ENCODE measurements around the gene LRRC36. TPM values are rescaled to one million over a fixed set of nuclear protein-coding genes. Genes with fewer than 3 reads are reported as not detected.

Gene LRRC36
- total and polyA plus RNA-seq, 2 donors (not counting 3 experiments of a cell fraction or from before 2014, with no cell fraction given) = 0.30 to 2.0 TPM

DNA sequence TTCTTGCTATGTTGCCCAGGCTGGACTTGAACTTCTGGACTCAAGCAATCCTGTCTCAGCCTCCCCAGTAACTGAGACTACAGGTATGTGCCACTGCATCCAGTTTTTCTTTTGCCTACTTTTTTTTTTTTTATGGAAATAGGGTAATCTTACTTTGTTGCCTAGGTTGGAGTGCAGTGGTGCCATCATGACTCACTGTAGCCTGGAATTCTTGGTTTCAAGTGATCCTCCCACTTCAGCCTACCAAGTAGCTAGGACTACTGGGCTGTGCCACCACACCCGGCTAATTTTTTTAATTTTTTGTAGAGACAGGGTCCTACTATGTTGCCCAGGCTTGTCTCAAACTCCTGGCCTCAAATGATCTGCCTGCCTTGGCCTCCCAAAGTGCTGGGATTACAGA lies 10.0 kb downstream of the LRRC36 start:
- no TSS peak for BruUV-seq (replicated peaks)
- H3K9ac ChIP-seq (replicated peaks; ENCODE audit: extremely low read depth, insufficient read depth, low read length) = no peak overlapping the region
- H2AFZ ChIP-seq (ENCODE audit: low read depth, low read length) = no peak overlapping the region
- intact Hi-C loops (cut with micrococcal nuclease) (no loop called here), dilution Hi-C loops (cut with MboI; ENCODE audit: extremely low pct_ligation_motif_present, low sequenced_read_pairs) (no loop called here)
- H3K4me2 ChIP-seq (ENCODE audit: insufficient read depth, low read length) = no peak overlapping the region
- H3K4me1 ChIP-seq (ENCODE audit: control insufficient read depth, extremely low read depth, insufficient read depth, low read length) = no peaks in the 10 kb centered on the region
- TF ChIP-seq, protein P1, sequence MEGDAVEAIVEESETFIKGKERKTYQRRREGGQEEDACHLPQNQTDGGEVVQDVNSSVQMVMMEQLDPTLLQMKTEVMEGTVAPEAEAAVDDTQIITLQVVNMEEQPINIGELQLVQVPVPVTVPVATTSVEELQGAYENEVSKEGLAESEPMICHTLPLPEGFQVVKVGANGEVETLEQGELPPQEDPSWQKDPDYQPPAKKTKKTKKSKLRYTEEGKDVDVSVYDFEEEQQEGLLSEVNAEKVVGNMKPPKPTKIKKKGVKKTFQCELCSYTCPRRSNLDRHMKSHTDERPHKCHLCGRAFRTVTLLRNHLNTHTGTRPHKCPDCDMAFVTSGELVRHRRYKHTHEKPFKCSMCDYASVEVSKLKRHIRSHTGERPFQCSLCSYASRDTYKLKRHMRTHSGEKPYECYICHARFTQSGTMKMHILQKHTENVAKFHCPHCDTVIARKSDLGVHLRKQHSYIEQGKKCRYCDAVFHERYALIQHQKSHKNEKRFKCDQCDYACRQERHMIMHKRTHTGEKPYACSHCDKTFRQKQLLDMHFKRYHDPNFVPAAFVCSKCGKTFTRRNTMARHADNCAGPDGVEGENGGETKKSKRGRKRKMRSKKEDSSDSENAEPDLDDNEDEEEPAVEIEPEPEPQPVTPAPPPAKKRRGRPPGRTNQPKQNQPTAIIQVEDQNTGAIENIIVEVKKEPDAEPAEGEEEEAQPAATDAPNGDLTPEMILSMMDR (IDR thresholded peaks at IDR 0.05; ENCODE audit: extremely low read depth in 1 of 2, insufficient read depth in 1 of 2, low read depth in 1 of 2, low read length in 2 of 2) = no peak
- no peak for TF ChIP-seq FOS (IDR thresholded peaks at IDR 0.05; ENCODE audit: borderline replicate concordance, insufficient read depth, low read length)
- no peak for TF ChIP-seq EZH2 (IDR thresholded peaks at IDR 0.05; ENCODE audit: borderline replicate concordance, low read depth, low read length, severe bottlenecking)
- TF ChIP-seq MYC (IDR thresholded peaks at IDR 0.05; ENCODE audit: low read depth, low read length) = no peak
- no peak for TF ChIP-seq JUN (IDR thresholded peaks at IDR 0.05; ENCODE audit: borderline replicate concordance, insufficient read depth, insufficient read length, low read depth)
- no peak for TF ChIP-seq GATA2 (IDR thresholded peaks at IDR 0.05; ENCODE audit: insufficient read depth, insufficient read length, low read depth, low read length)
- no peak for TF ChIP-seq POLR2AphosphoS5 (IDR thresholded peaks at IDR 0.05; ENCODE audit: insufficient read depth, low read depth, low read length)
- TF ChIP-seq POLR2A (IDR thresholded peaks at IDR 0.05; ENCODE audit: low read depth, low read length) = no peak
- TF ChIP-seq, protein P2, sequence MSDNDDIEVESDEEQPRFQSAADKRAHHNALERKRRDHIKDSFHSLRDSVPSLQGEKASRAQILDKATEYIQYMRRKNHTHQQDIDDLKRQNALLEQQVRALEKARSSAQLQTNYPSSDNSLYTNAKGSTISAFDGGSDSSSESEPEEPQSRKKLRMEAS (IDR thresholded peaks at IDR 0.05; ENCODE audit: insufficient read depth, insufficient read length) = no peak
- ChIA-PET POLR2A (no interaction called here), CTCF (interaction anchor here (3.6 kb wide), 1 partner anchor 76 kb away, joined by 60 read pairs; no protein-coding TSS in a partner anchor)
- H3K27me3 ChIP-seq (ENCODE audit: control insufficient read depth in 2 of 2, insufficient read depth in 2 of 2, low read length in 2 of 2) = no peaks in the 10 kb centered on the region
- no peaks in the 10 kb centered on the region for H4K20me1 ChIP-seq (replicated peaks; ENCODE audit: control insufficient read depth, extremely low read depth, insufficient read depth, low read length)
- H3K79me2 ChIP-seq (ENCODE audit: control insufficient read depth, insufficient read depth, low read length) = no peaks in the 10 kb centered on the region
- no peaks in the 10 kb centered on the region for H3K9me3 ChIP-seq (replicated peaks; ENCODE audit: control insufficient read depth, insufficient read depth, low read length)
- H3K36me3 ChIP-seq (ENCODE audit: control insufficient read depth in 2 of 2, extremely low read depth in 1 of 2, insufficient read depth in 2 of 2, low read length in 2 of 2) = no peaks in the 10 kb centered on the region
- no peak overlapping the region for H3K4me3 ChIP-seq (replicated peaks in 1 of 3; ENCODE audit: insufficient read depth in 1 of 3, low read depth in 1 of 3, low read length in 3 of 3)
- H3K9me1 ChIP-seq (replicated peaks; ENCODE audit: control insufficient read depth, extremely low read depth, insufficient read depth, low read length) = no peaks in the 10 kb centered on the region
- no peak overlapping the region for H3K27ac ChIP-seq (ENCODE audit: insufficient read depth, low read depth, low read length)
- FAIRE-seq (no peak), DNase-seq (ENCODE audit: low read depth, low spot score) (no peak)
